ENCODE results near the gene ANKRD36. TPM values are rescaled to one million over a fixed set of nuclear protein-coding genes. Genes with fewer than 3 reads are reported as not detected.
"Not testable (repeated sequence)": the region's sequence is repeated elsewhere in the genome, so short reads cannot be mapped to it uniquely, and the experiment has no call there.

The ANKRD36 gene
- total and polyA plus RNA-seq, 2 donors (not counting 1 experiment from before 2014, with no cell fraction given) = 5.4 to 76.6 TPM

GRCh38 chr2:97093983-97094771, 18.8 kb upstream of the ANKRD36 start:
- H3K4me2 ChIP-seq (replicated peaks; ENCODE audit: low read depth, low read length, poor library complexity, severe bottlenecking); H3K79me2 ChIP-seq (ENCODE audit: control insufficient read depth, insufficient read depth, low read length); H4K20me1 ChIP-seq (ENCODE audit: control insufficient read depth, insufficient read depth, low read length, poor library complexity, severe bottlenecking); H3K9me3 Mint-ChIP-seq (ENCODE audit: insufficient read depth); CTCF ChIA-PET; H3K27ac ChIP-seq (ENCODE audit: low read length in 2 of 2); POLR2A ChIA-PET; intact Hi-C loops (cut with micrococcal nuclease); H3K27me3 Mint-ChIP-seq; ATAC-seq (ENCODE audit: low read depth); H3K27me3 ChIP-seq (replicated peaks in 1 of 4; ENCODE audit: control extremely low read depth in 1 of 4, control insufficient read depth in 3 of 4, insufficient read depth in 4 of 4, low read length in 3 of 4); DNase-seq; H3K9ac ChIP-seq (ENCODE audit: low read length); H3K9me3 ChIP-seq (ENCODE audit: control extremely low read depth in 1 of 3, control insufficient read depth in 2 of 3, insufficient read depth in 1 of 3, low read length in 2 of 3); H3K4me1 Mint-ChIP-seq; H3K36me3 ChIP-seq (replicated peaks in 1 of 2; ENCODE audit: control extremely low read depth in 1 of 2, control insufficient read depth in 1 of 2, extremely low read depth in 1 of 2, insufficient read depth in 2 of 2, low read length in 1 of 2); H3K27ac Mint-ChIP-seq; H2AFZ ChIP-seq (ENCODE audit: insufficient read depth, low read depth, low read length, poor library complexity, severe bottlenecking): not testable (repeated sequence)
- peak overlapping the region; percentile 52 for H3K4me3 Mint-ChIP-seq
- Histone ChIP-seq H3K4me3 (ENCODE audit: control extremely low read depth in 1 of 5, extremely low read depth in 1 of 5, insufficient read depth in 1 of 5, low read depth in 2 of 5, low read length in 4 of 5) (peak overlapping the region in 3 of 5 experiments; percentile 25 to 39 (median 25)), H3K4me1 (ENCODE audit: control insufficient read depth in 2 of 2, insufficient read depth in 2 of 2, low read length in 2 of 2) (peaks cover 5 to 12% of the 10 kb centered on the region in 2 donors)
- WGBS (ENCODE audit: insufficient coverage) = 90% methylated on average over 3 of the region's 33 CpGs

DNA sequence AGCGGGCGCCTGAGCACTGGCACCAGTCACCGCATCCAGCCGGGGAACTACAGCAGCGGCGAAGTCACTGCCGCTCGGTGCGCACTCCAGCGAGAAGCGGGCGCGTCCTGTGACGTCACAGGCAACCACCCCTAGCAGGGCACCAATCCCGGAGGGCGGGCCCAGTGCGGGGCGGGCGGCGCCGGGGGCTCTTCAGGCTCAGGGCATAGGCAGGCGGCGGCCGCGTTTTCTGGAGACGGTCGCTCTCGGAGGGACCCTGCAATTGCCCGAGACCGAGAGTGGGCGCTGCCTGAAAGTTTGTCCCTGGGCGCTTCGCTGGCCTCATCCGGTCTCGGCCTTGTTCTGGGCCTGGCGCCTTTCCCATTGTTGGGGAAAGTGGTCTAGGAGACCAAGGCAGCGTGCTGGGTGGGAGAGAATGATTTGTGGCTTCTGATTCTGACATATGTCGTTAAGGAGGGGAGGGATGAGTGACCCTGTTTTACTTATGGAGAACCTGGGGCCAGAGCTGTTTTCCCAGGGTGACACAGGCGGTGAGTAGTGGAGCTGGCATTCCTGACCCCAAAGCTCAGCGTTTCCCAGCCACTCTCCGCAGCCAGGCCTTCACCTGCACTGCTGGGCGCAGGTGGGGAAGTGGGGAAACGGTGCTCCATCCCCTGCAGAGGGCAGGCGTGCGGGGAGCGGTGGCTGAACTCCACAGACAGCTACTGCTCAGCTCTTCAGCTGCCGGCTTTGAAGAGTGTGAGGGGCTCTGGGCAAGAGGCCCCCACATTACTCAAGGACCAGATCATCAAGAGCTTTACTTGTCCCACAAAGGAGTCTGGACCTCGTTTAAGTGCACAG, 18.0 kb upstream of the ANKRD36 start, which contains the start of gene FAHD2B:
Gene FAHD2B (minus strand): TSS at position 111 of the 840 bp plus-strand sequence. CDS start 3,176 bp downstream, outside the sequence.
- peak within 1 kb of the TSS; percentile 82 for H3K4me3 Mint-ChIP-seq
- H3K79me2 ChIP-seq (ENCODE audit: control insufficient read depth, insufficient read depth, low read length); H3K27me3 Mint-ChIP-seq; POLR2A ChIA-PET; H3K9me3 ChIP-seq (ENCODE audit: control extremely low read depth in 1 of 3, control insufficient read depth in 2 of 3, insufficient read depth in 1 of 3, low read length in 2 of 3); H4K20me1 ChIP-seq (ENCODE audit: control insufficient read depth, insufficient read depth, low read length, poor library complexity, severe bottlenecking); H3K9me3 Mint-ChIP-seq (ENCODE audit: insufficient read depth); H3K27ac ChIP-seq (ENCODE audit: low read length in 2 of 2); H3K27me3 ChIP-seq (replicated peaks in 1 of 4; ENCODE audit: control extremely low read depth in 1 of 4, control insufficient read depth in 3 of 4, insufficient read depth in 4 of 4, low read length in 3 of 4); H3K36me3 ChIP-seq (replicated peaks in 1 of 2; ENCODE audit: control extremely low read depth in 1 of 2, control insufficient read depth in 1 of 2, extremely low read depth in 1 of 2, insufficient read depth in 2 of 2, low read length in 1 of 2); intact Hi-C loops (cut with micrococcal nuclease); H3K4me1 Mint-ChIP-seq: not testable (repeated sequence)
- peak within 1 kb of the TSS in 4 of 5 experiments; percentile 24 to 39 (median 25) for H3K4me3 ChIP-seq (ENCODE audit: control extremely low read depth in 1 of 5, extremely low read depth in 1 of 5, insufficient read depth in 1 of 5, low read depth in 2 of 5, low read length in 4 of 5)
- H3K4me2 ChIP-seq (replicated peaks; ENCODE audit: low read depth, low read length, poor library complexity, severe bottlenecking) = peak within 1 kb of the TSS; percentile 30
- WGBS (ENCODE audit: insufficient coverage) = 7% methylated on average over 7 of the region's 48 CpGs
- H3K4me1 ChIP-seq (ENCODE audit: control insufficient read depth in 2 of 2, insufficient read depth in 2 of 2, low read length in 2 of 2) = peaks cover 5 to 12% of the 10 kb centered on the region in 2 donors
- ATAC-seq (ENCODE audit: low read depth) (peak; percentile 96), DNase-seq (peak; percentile 87)
- peak within 1 kb of the TSS; percentile 60 for H2AFZ ChIP-seq (ENCODE audit: insufficient read depth, low read depth, low read length, poor library complexity, severe bottlenecking)
- CTCF ChIA-PET = interaction anchor here (0.9 to 1.1 kb wide), 2 partner anchors 17 to 80 kb away, joined by 3 read pairs; no protein-coding TSS in a partner anchor
- peak within 1 kb of the TSS; percentile 45 for H3K9ac ChIP-seq (ENCODE audit: low read length)
- peak within 1 kb of the TSS; percentile 68 for H3K27ac Mint-ChIP-seq
